Measurements from ENCODE around the gene ITGA11. TPM values are rescaled to one million over a fixed set of nuclear protein-coding genes. Genes with fewer than 3 reads are reported as not detected.
"Not testable (repeated sequence)": the region's sequence is repeated elsewhere in the genome, so short reads cannot be mapped to it uniquely, and the experiment has no call there.

Gene ITGA11
- total and polyA plus RNA-seq, 2 donors (not counting 1 experiment from before 2014, with no cell fraction given): not detected

GRCh38 chr15:68423359-68424296 is 8.3 kb downstream of the ITGA11 start:
- H3K27ac ChIP-seq (ENCODE audit: low read length in 2 of 2): no peak overlapping the region
- intact Hi-C loops (cut with micrococcal nuclease): no loop called here
- 87% methylated on average over 10 of the region's 10 CpGs for WGBS (ENCODE audit: insufficient coverage)
- Mint-ChIP-seq H3K4me3 (no peak overlapping the region), H3K27ac (no peak overlapping the region), H3K9me3 (ENCODE audit: insufficient read depth) (no peaks in the 10 kb centered on the region), H3K4me1 (no peaks in the 10 kb centered on the region), H3K27me3 (peaks cover 18% of the 10 kb centered on the region)
- no peaks in the 10 kb centered on the region for H3K4me1 ChIP-seq (ENCODE audit: control insufficient read depth in 2 of 2, insufficient read depth in 2 of 2, low read length in 2 of 2)
- ATAC-seq (ENCODE audit: low read depth) (no peak), DNase-seq (no peak)
- H3K4me3 ChIP-seq (ENCODE audit: control extremely low read depth in 1 of 5, extremely low read depth in 1 of 5, insufficient read depth in 1 of 5, low read depth in 2 of 5, low read length in 4 of 5): no peak overlapping the region
- H3K27me3 ChIP-seq (replicated peaks in 1 of 4; ENCODE audit: control extremely low read depth in 1 of 4, control insufficient read depth in 3 of 4, insufficient read depth in 4 of 4, low read length in 3 of 4): peaks cover 0 to 6% (median 0%) of the 10 kb centered on the region in 4 experiments
- TF ChIP-seq CTCF (IDR thresholded peaks at IDR 0.05) (no peak), EZH2 (IDR thresholded peaks at IDR 0.05; ENCODE audit: borderline replicate concordance, insufficient read depth, low read depth, low read length, poor library complexity, severe bottlenecking) (no peak)
- no peaks in the 10 kb centered on the region for H3K36me3 ChIP-seq (replicated peaks in 1 of 2; ENCODE audit: control extremely low read depth in 1 of 2, control insufficient read depth in 1 of 2, extremely low read depth in 1 of 2, insufficient read depth in 2 of 2, low read length in 1 of 2)
- H2AFZ ChIP-seq (ENCODE audit: insufficient read depth, low read depth, low read length, poor library complexity, severe bottlenecking): no peak overlapping the region
- no peaks in the 10 kb centered on the region for H3K79me2 ChIP-seq (ENCODE audit: control insufficient read depth, insufficient read depth, low read length)
- ChIA-PET POLR2A (no interaction called here), CTCF (no interaction called here)
- no peaks in the 10 kb centered on the region for H3K9me3 ChIP-seq (ENCODE audit: control extremely low read depth in 1 of 3, control insufficient read depth in 2 of 3, insufficient read depth in 1 of 3, low read length in 2 of 3)
- H3K4me2 ChIP-seq (replicated peaks; ENCODE audit: low read depth, low read length, poor library complexity, severe bottlenecking): no peak overlapping the region
- no peaks in the 10 kb centered on the region for H4K20me1 ChIP-seq (ENCODE audit: control insufficient read depth, insufficient read depth, low read length, poor library complexity, severe bottlenecking)
- H3K9ac ChIP-seq (ENCODE audit: low read length): no peak overlapping the region

GRCh38 chr15:68422403-68423145 is 9.4 kb downstream of the ITGA11 start:
- H2AFZ ChIP-seq (ENCODE audit: insufficient read depth, low read depth, low read length, poor library complexity, severe bottlenecking); H3K4me1 ChIP-seq (ENCODE audit: control insufficient read depth in 2 of 2, insufficient read depth in 2 of 2, low read length in 2 of 2); H3K4me3 ChIP-seq (ENCODE audit: control extremely low read depth in 1 of 5, extremely low read depth in 1 of 5, insufficient read depth in 1 of 5, low read depth in 2 of 5, low read length in 4 of 5); ATAC-seq (ENCODE audit: low read depth); H3K79me2 ChIP-seq (ENCODE audit: control insufficient read depth, insufficient read depth, low read length); H3K4me1 Mint-ChIP-seq; CTCF ChIA-PET; H3K4me3 Mint-ChIP-seq; H3K27ac Mint-ChIP-seq; POLR2A ChIA-PET; H4K20me1 ChIP-seq (ENCODE audit: control insufficient read depth, insufficient read depth, low read length, poor library complexity, severe bottlenecking); H3K9ac ChIP-seq (ENCODE audit: low read length); H3K9me3 Mint-ChIP-seq (ENCODE audit: insufficient read depth); intact Hi-C loops (cut with micrococcal nuclease); H3K27me3 ChIP-seq (replicated peaks in 1 of 4; ENCODE audit: control extremely low read depth in 1 of 4, control insufficient read depth in 3 of 4, insufficient read depth in 4 of 4, low read length in 3 of 4); DNase-seq; H3K4me2 ChIP-seq (replicated peaks; ENCODE audit: low read depth, low read length, poor library complexity, severe bottlenecking); H3K9me3 ChIP-seq (ENCODE audit: control extremely low read depth in 1 of 3, control insufficient read depth in 2 of 3, insufficient read depth in 1 of 3, low read length in 2 of 3); H3K36me3 ChIP-seq (replicated peaks in 1 of 2; ENCODE audit: control extremely low read depth in 1 of 2, control insufficient read depth in 1 of 2, extremely low read depth in 1 of 2, insufficient read depth in 2 of 2, low read length in 1 of 2); H3K27ac ChIP-seq (ENCODE audit: low read length in 2 of 2): not testable (repeated sequence)
- 89% methylated on average over 3 of the region's 5 CpGs for WGBS (ENCODE audit: insufficient coverage)
- H3K27me3 Mint-ChIP-seq: peaks cover 16% of the 10 kb centered on the region
